ENCODE results near the gene MARCHF10.

- TF ChIP-seq RFX5 (IDR thresholded peaks at IDR 0.05; ENCODE audit: low read depth, low read length): no peak
- no peak for TF ChIP-seq CTCF (conservative IDR thresholded peaks at IDR 0.05; ENCODE audit: low read depth, low read length)
These were observed 33.8 kb downstream of the MARCHF10 start for GRCh38 chr17:62774338-62774737.

Data from IMR-90 (cell line).